H1 (cell line): ENCODE results near the gene COL27A1. TPM values are rescaled to one million over a fixed set of nuclear protein-coding genes. Genes with fewer than 3 reads are reported as not detected.

ENCODE experiments used
- ASH2L ChIP-seq: fragments of 200-600, 300-600 bp; sonication (generic); IDR thresholded peaks from one replicate; pipeline ENCODE4 v1.7.1; 2017; ENCODE audit warnings: low read length
- BCL11A ChIP-seq, 2 experiments: IDR thresholded peaks; one replicate each; pipeline ENCODE4 v1.6.1; 2011; ENCODE audit warnings: low read depth in 2 of 2, low read length in 2 of 2, mild to moderate bottlenecking in 2 of 2
- CHD7 ChIP-seq: fragments of 300-600 bp; sonication (generic); IDR thresholded peaks from 2 replicates; pipeline ENCODE4 v1.7.1; 2012; ENCODE audit warnings: low read length, moderate library complexity, mild to moderate bottlenecking, inconsistent platforms; ENCODE audit not compliant: insufficient replicate concordance
- KDM1A ChIP-seq: fragments of 200-600, 300-600 bp; sonication (generic); IDR thresholded peaks from 2 replicates; pipeline ENCODE4 v1.7.1; 2016; ENCODE audit warnings: mild to moderate bottlenecking, low read length, borderline replicate concordance
- POLR2A ChIP-seq, 2 experiments: IDR thresholded peaks; 1 replicate in 1 of 2; 2 replicates in 1 of 2; pipeline ENCODE4 v1.6.1; 2011; ENCODE audit warnings: low read depth in 2 of 2, low read length in 2 of 2, mild to moderate bottlenecking in 2 of 2; ENCODE audit errors: control extremely low read depth in 1 of 2
- POLR2AphosphoS5 ChIP-seq: IDR thresholded peaks from 2 replicates; pipeline ENCODE4 v1.6.1; 2011; ENCODE audit warnings: low read depth, low read length
- RAD21 ChIP-seq, 2 experiments: IDR thresholded peaks in 1 of 2; conservative IDR thresholded peaks in 1 of 2; 2 replicates each; pipeline ENCODE4 v1.6.1; 2011; ENCODE audit warnings: low read depth in 2 of 2, low read length in 2 of 2, improper control_type of control experiment in 1 of 2, inconsistent platforms in 1 of 2, mild to moderate bottlenecking in 1 of 2, moderate library complexity in 1 of 2
- RXRA ChIP-seq: IDR thresholded peaks from 2 replicates; pipeline ENCODE4 v1.6.1; 2011; ENCODE audit warnings: low read depth, mild to moderate bottlenecking, low read length, moderate library complexity; ENCODE audit not compliant: insufficient read depth
- SIRT6 ChIP-seq: IDR thresholded peaks from one replicate; pipeline ENCODE4 v1.7.1; 2012; ENCODE audit warnings: low read length, inconsistent platforms
- SP4 ChIP-seq: IDR thresholded peaks from 2 replicates; pipeline ENCODE4 v1.6.1; 2012; ENCODE audit warnings: low read length, inconsistent platforms
- TCF12 ChIP-seq: IDR thresholded peaks from 2 replicates; pipeline ENCODE4 v1.6.1; 2011; ENCODE audit warnings: low read depth, mild to moderate bottlenecking, low read length
- YY1 ChIP-seq: IDR thresholded peaks from 2 replicates; pipeline ENCODE4 v1.6.1; 2011; ENCODE audit warnings: low read depth, mild to moderate bottlenecking, low read length
- polyA plus RNA-seq, 7 experiments: library from polyadenylated mRNA; depleted of rRNA in 3 of 7; stranded (reverse) in 5 of 7; unstranded in 2 of 7; fragments of >200 nt in 5 of 7; fragments of 200-250 nt in 2 of 7; gene quantifications; 1 replicate in 5 of 7; 2 replicates in 1 of 7; 4 replicates in 1 of 7; pipeline versions ENCODE4 v1.2.1 to v1.2.3, GENCODE V29; 2011 to 2013; ENCODE audit warnings: missing spikeins in 2 of 7, mixed read lengths in 2 of 7
- total RNA-seq: library from RNA; stranded (reverse); fragmentation: NEBNext Ultra II Directional; extraction: Animal tissue kit (Norgen Biotek cat#: 25700); gene quantifications from 2 replicates; pipeline ENCODE4 v1.2.1, GENCODE V29; 2021

The COL27A1 gene
- total and polyA plus RNA-seq, 2 of the 8 experiments (the other 6 are each of a cell fraction or from before 2014, with no cell fraction given), result 15.1 to 22.8 TPM

DNA sequence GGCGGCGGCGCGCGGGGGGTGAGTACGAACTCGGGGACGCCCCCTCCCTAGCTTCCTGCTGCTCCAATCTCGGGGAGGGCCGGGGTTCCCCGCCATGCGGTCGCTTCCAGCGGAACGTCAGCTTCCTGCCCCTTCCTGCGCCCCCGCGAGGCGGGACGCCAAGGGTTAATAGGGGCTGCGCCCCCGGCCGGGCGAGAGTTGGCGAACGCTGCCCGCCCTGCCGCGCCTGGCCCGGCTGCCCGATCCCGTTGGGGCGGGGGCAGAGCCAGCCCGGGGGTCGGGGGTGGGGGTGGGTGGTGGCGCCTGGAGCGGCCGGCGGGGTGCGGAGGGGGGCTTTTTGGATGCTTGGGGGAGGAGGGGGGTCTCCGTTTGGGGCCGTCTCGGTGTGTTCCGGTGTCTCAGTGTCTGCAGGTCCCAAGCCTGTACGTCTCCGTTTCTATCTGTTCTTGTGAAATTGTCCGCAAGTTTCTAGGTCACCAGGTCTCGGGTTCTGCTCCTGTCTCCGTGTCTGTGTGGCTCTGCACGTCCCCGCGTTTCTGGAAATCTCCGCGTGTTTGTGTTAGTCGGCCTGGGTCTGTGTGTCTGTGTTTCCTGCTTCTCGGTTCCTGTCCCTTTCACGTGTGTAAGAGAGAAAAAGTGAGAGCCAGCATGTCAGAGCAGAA is 789 bp downstream of the COL27A1 start (continued):
- TF ChIP-seq CHD7, result no peak
- no peak for TF ChIP-seq KDM1A
- TF ChIP-seq ASH2L, result no peak
- TF ChIP-seq TCF12, result no peak
- no peak for TF ChIP-seq RAD21 (IDR thresholded peaks at IDR 0.05 in 1 of 2, conservative IDR thresholded peaks at IDR 0.05 in 1 of 2; ENCODE audit: low read depth in 2 of 2, low read length in 2 of 2)
- no peak for TF ChIP-seq BCL11A (IDR thresholded peaks at IDR 0.05; ENCODE audit: low read depth in 2 of 2, low read length in 2 of 2)
- no peak for TF ChIP-seq RXRA
- TF ChIP-seq POLR2AphosphoS5, result no peak
- TF ChIP-seq SP4, result no peak
- TF ChIP-seq SIRT6, result no peak
- no peak for TF ChIP-seq POLR2A (IDR thresholded peaks at IDR 0.05; ENCODE audit: control extremely low read depth in 1 of 2, low read depth in 2 of 2, low read length in 2 of 2)
- TF ChIP-seq YY1, result no peak
